KBM-7 (cell line): Measurements from ENCODE around the gene BCL6B.
A peak's percentile ranks its signal among the peaks of the same experiment; 100 is the strongest.

Experiments used
- DNase-seq: peaks from one replicate; pipeline ENCODE4 v3.0.0-alpha.2; 2015
- in situ Hi-C: fragments of 300-500 bp; cut with MboI; formaldehyde crosslinking; loops from 2 replicates; pipeline ENCODE4 v1.14.3; 2020; ENCODE audit warnings: low sequenced_read_pairs, low pct_unique_long_range_greater_than_20kb, mixed read lengths

Gene BCL6B

DNA sequence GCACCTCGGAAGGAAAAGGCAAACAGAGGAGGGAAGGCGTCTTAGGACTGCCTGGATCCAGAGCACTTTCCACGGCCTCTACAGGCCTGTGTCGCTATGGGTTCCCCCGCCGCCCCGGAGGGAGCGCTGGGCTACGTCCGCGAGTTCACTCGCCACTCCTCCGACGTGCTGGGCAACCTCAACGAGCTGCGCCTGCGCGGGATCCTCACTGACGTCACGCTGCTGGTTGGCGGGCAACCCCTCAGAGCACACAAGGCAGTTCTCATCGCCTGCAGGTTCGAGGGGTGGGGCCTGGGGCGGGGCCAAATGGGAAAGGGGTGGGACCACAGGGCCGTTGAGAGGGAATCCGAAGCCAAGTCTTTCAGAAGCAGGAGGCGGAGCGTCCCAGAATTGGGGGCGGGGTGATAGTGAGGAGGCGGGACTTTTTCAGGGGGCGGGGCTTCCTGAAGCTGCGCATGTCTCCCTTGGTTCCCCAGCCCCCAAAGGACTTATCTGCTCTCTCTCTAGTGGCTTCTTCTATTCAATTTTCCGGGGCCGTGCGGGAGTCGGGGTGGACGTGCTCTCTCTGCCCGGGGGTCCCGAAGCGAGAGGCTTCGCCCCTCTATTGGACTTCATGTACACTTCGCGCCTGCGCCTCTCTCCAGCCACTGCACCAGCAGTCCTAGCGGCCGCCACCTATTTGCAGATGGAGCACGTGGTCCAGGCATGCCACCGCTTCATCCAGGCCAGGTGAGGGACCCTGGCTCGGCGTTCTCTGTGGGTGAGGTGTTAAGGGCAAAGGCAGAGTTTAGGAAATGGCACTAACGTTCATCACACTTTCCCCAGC, 939 bp downstream of the BCL6B start:
- peak; percentile 84 for DNase-seq
- in situ Hi-C loops: no loop called here

DNA sequence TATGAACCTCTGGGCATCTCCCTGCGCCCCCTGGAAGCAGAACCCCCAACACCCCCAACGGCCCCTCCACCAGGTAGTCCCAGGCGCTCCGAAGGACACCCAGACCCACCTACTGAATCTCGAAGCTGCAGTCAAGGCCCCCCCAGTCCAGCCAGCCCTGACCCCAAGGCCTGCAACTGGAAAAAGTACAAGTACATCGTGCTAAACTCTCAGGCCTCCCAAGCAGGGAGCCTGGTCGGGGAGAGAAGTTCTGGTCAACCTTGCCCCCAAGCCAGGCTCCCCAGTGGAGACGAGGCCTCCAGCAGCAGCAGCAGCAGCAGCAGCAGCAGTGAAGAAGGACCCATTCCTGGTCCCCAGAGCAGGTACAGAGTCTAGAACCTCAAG, 1.5 kb downstream of the BCL6B start:
- no peak for DNase-seq
- in situ Hi-C loops: no loop called here

DNA sequence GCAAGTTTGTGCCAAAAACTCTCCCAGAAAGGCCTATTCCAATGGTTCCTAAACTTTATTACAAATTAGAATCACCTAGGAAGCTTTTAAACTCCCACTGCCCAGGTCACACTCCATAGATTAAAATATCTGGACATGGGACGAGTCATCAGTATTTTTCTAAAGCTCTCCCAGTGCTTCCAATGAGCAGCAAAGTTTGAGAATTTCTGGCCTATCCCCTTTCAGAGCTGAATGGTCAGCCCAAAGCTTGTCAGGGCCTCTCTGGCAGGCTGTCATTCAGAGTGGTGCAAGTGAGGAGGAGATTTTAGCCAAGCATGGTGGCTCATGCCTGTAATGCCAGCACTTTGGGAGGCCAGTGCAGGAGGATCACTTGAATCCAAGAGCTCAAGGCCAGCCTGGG, 2.4 kb downstream of the BCL6B start:
- in situ Hi-C loops: loop anchor here (25.0 kb wide), 1 partner anchor 312 kb away; the partner anchor contains the start of genes ACAP1 and NEURL4
- DNase-seq: no peak

DNA sequence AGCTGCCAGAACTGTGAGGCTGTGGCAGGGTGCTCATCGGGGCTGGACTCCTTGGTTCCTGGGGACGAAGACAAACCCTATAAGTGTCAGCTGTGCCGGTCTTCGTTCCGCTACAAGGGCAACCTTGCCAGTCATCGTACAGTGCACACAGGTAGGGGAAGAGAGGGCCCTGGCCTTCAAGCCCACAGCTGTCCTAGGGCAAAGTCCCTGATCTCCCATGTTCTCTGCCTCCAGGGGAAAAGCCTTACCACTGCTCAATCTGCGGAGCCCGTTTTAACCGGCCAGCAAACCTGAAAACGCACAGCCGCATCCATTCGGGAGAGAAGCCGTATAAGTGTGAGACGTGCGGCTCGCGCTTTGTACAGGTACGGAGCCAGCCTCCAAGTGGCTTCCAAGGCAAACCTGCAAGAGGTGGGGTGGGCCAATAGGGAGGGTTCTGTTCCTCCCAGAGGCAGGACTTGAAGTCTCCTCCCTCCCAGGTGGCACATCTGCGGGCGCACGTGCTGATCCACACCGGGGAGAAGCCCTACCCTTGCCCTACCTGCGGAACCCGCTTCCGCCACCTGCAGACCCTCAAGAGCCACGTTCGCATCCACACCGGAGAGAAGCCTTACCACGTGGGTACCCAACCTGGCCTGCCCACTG, 3.7 kb downstream of the BCL6B start:
- in situ Hi-C loops: loop anchor here (25.0 kb wide), 1 partner anchor 311 kb away; the partner anchor contains the start of genes ACAP1 and NEURL4
- DNase-seq: no peak

DNA sequence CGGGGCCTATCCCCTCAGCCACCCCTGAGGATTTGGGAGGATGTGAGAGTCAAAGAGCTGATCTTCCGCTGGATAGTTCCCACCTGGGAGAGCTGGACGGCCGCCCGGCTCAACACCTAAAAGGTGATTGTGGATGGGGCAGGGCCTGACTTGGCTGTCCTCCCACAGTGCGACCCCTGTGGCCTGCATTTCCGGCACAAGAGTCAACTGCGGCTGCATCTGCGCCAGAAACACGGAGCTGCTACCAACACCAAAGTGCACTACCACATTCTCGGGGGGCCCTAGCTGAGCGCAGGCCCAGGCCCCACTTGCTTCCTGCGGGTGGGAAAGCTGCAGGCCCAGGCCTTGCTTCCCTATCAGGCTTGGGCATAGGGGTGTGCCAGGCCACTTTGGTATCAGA, 4.5 kb downstream of the BCL6B start:
- in situ Hi-C loops: loop anchor here (25.0 kb wide), 1 partner anchor 310 kb away; the partner anchor contains the start of genes ACAP1 and NEURL4
- DNase-seq: no peak

DNA sequence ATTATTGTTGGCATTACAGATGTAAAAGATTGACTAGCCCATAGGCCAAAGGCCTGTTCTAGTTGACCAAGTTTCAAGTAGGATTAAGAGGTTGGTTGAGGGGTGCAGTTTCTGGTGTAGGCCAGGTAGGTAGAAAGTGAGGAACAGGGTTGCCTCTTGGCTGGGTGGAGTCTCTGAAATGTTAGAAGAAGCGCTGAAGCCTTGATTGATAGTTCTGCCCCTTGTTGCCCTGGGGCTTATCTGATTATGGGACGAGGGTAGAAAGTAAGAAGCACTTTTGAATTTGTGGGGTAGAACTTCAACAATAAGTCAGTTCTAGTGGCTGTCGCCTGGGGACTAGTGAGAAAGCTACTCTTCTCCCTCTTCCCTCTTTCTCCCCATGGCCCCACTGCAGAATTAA, 6.2 kb downstream of the BCL6B start:
- in situ Hi-C loops: loop anchor here (25.0 kb wide), 1 partner anchor 308 kb away; the partner anchor contains the start of genes ACAP1 and NEURL4
- no peak for DNase-seq

DNA sequence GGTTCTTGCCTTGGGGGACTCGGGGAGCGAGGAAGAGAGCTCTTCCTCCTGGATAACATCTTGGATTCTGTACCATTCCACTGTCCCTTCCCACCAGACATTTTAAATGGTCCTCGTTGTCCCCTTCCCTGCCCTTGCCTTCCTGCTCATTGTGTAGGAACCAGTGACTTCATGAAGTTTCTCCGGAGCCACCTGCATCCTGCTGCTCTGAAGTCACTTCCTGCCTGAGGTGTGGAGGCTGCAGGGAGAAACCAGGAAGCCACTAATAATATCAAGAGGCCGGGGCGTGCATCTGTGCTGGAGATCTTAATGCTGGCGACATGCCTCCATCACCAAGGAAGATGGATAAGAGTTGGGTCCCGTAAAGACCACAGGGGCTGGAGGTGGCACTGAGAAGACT, 6.8 kb downstream of the BCL6B start:
- in situ Hi-C loops: loop anchor here (25.0 kb wide), 1 partner anchor 308 kb away; the partner anchor contains the start of genes ACAP1 and NEURL4
- DNase-seq: peak; percentile 71

DNA sequence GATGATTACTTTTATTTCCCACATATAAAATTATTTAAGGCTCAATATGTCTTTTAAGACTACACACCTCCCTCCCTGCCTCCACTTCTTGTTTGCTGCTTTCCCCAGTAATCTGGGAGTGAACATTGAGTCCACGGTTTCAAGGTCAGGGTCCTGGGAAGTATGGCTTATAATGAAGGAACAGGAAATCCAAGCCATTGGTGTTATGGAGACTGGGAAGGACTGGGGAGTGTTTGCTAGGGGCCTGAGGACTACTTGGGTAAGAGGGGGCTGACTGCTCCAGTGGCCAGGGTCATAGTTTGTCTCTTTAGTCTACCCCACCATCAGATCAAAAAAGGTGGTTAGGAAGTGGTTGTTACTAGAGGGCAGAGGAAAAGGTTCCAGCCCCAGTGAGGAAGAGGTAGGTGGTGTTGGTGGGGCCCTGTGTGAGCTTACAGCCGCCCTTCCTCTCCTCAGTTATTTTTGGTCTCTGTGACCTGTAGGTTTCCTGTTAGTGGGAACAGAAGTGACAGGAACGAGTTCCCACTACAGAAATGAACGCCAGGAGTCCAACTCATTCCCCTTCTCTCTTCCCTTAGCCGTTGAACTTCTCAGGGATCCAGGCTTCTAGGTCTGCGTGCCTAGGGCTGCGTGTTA, 12.2 kb downstream of the BCL6B start:
- in situ Hi-C loops: loop anchor here (25.0 kb wide), 1 partner anchor 302 kb away; the partner anchor contains the start of genes ACAP1 and NEURL4

GRCh38 chr17:7035591-7036368, 12.9 kb downstream of the BCL6B start, which contains the start of gene SLC16A13:
Gene SLC16A13 (plus strand): TSS chr17:7036015. CDS start chr17:7036383, 368 bp downstream.
- DNase-seq: peak; percentile 97
- in situ Hi-C loops: loop anchor here (25.0 kb wide), 1 partner anchor 302 kb away; the partner anchor contains the start of genes ACAP1 and NEURL4

More for the DNA sequence above, 12.2 kb downstream of the BCL6B start:
- DNase-seq: no peak

- no peak for DNase-seq
- in situ Hi-C loops: loop anchor here (25.0 kb wide), 1 partner anchor 299 kb away; the partner anchor contains the start of genes ACAP1 and NEURL4
Observed at GRCh38 chr17:7038025-7038862, 15.4 kb downstream of the BCL6B start.

DNA sequence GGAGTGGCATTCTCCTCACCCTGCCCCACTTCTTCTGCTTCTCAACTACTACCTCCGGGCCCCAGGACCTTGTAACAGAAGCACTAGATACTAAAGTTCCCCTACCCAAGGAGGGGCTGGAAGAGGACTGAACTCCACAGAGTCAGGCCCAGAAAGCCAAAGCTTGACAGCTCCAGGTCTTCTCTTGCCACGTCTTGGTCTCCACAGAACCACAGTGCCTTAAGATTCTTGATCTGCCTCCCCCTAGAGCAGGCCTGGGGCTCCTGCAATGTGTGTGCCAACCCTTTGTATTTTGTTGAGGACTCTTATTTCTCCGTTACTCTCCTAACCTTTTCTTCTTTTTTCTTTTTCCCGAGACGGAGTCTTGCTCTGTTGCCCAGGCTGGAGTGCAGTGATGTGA, 17.0 kb downstream of the BCL6B start:
- DNase-seq: no peak
- in situ Hi-C loops: loop anchor here (25.0 kb wide), 1 partner anchor 297 kb away; the partner anchor contains the start of genes ACAP1 and NEURL4

DNA sequence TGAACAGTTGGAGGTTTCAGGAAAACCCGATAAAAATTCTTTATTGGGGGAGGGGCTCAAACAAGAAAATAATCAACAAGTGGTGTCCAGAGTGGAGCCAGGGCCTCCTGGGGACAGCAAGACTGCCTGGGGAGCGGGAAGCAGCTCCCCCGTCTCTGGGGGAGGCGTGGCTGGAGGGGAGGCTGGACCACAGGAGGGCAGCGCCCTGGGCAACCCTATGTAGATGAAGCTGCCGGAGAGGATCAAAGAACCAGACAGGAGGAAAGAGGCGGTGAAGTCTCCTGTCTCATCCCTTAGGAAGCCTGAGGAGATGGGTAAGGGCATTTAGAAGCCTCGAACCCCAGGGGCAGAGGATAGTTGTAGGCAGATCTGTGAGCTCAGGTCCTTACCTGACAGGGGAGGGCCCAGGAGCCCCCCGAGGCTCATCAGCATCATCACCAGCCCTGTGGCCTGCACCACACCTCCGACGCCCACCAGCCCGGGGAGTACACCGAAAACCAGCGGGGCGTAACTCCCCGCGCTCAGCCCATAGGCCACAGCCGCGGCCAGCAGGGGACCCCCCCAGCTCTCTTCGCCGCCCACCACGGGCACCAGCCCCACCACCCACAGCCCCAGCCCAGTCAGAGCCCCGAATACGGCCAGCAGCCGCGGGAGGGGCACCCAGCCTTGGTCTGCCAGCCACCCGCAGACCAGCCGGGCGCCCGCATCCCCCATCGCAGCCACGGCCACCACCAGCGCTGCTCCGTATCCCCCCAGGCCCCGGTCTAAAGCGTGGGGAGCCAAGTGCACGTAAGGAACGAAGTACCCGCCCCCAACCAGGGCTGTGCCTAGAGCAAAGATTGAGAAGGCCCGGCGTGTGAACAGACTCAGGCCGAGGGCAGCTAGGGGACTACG, 19.0 kb downstream of the BCL6B start:
- DNase-seq: no peak
- in situ Hi-C loops: loop anchor here (25.0 kb wide), 1 partner anchor 295 kb away; the partner anchor contains the start of genes ACAP1 and NEURL4

- in situ Hi-C loops: loop anchor here (25.0 kb wide), 1 partner anchor 295 kb away; the partner anchor contains the start of genes ACAP1 and NEURL4
- DNase-seq: no peak
Observed at GRCh38 chr17:7042501-7043181, 19.8 kb downstream of the BCL6B start.

DNA sequence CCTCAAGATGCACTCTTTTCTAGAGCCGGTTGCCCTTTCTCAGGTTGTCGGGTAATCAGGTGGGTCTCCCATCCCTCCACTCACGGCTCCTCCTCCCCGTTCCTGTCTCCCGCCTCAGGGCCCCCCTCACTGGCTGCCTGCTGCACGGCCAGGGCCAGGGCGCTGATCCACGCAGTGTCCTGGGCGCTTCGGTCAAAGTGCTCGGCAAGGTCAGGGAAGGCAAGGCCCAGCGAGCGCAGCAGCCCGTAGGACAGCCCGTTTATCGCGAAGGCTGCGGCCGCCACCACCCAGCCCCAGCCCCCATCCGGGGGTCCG, 20.3 kb downstream of the BCL6B start:
- no peak for DNase-seq
- in situ Hi-C loops: loop anchor here (25.0 kb wide), 1 partner anchor 294 kb away; the partner anchor contains the start of genes ACAP1 and NEURL4

- in situ Hi-C loops: loop anchor here (25.0 kb wide), 1 partner anchor 294 kb away; the partner anchor contains the start of genes ACAP1 and NEURL4
- DNase-seq: no peak
Observed at GRCh38 chr17:7043497-7044198, 20.8 kb downstream of the BCL6B start, which contains the start of gene SLC16A11. Gene SLC16A11 (minus strand): TSS chr17:7044092. CDS start chr17:7043513, 579 bp downstream.
